ENCODE results near the gene VWA2.

Gene VWA2

GRCh38 chr10:114334301-114334700 lies 95.2 kb downstream of the VWA2 start:
- DNase-seq = peak; percentile 53
- Histone ChIP-seq H3K4me3 (ENCODE audit: low read length) (no peak overlapping the region), H3K4me2 (ENCODE audit: low read depth, low read length) (peak overlapping the region; percentile 23; the same call in 1 of the 2 replicates), H3F3A (ENCODE audit: insufficient read depth, low read length) (peaks cover 6% of the 10 kb centered on the region; the same call in 1 of the 2 replicates), H3K9ac (ENCODE audit: low read length) (no peak overlapping the region), H3K27me3 (replicated peaks; ENCODE audit: insufficient read depth, low read length) (no peaks in the 10 kb centered on the region), H3K9me2 (replicated peaks; ENCODE audit: insufficient read depth, low read length) (no peaks in the 10 kb centered on the region), H3K79me2 (ENCODE audit: low read length) (no peaks in the 10 kb centered on the region), H3K27ac (ENCODE audit: low read length) (no peak overlapping the region), H3K36me3 (replicated peaks; ENCODE audit: insufficient read depth, low read length) (no peaks in the 10 kb centered on the region), H2AFZ (ENCODE audit: low read length) (no peak overlapping the region), H3K9me3 (replicated peaks; ENCODE audit: insufficient read depth, low read length) (no peaks in the 10 kb centered on the region), H4K20me1 (ENCODE audit: insufficient read depth, low read length) (no peaks in the 10 kb centered on the region), H3K4me1 (ENCODE audit: low read length) (peaks cover 52% of the 10 kb centered on the region)
- no peak for TF ChIP-seq EZH2 (optimal IDR thresholded peaks at IDR 0.05; ENCODE audit: low read depth, low read length)
- TF ChIP-seq EZH2phosphoT487 (IDR thresholded peaks at IDR 0.05; ENCODE audit: low read length) = no peak
- TF ChIP-seq CTCF (IDR thresholded peaks at IDR 0.05; ENCODE audit: low read length) = no peak

DNA sequence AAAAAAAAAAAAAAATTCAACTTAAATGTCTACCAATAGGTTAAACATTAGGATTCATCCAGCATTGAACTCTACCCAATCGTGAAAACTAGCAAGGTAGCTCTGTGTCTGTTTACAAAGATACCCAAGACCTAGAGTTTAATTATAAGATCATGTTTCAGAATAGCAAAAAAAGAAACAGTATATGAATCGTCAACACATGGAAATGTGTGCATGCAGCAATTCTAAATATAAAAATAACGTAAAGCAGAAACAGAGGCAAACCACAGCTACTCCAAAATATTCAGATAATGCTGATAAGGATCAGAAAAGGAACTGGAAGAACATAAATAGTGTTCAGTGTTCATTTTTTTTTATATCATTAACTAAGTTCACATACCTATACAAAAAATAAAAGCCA lies 96.6 kb downstream of the VWA2 start:
- peak overlapping the region; percentile 51; the same call in 1 of the 2 replicates for H3K4me2 ChIP-seq (ENCODE audit: low read depth, low read length)
- H4K20me1 ChIP-seq (ENCODE audit: insufficient read depth, low read length) = no peaks in the 10 kb centered on the region
- H3K36me3 ChIP-seq (replicated peaks; ENCODE audit: insufficient read depth, low read length) = no peaks in the 10 kb centered on the region
- peak; percentile 59 for DNase-seq
- no peaks in the 10 kb centered on the region for H3K9me3 ChIP-seq (replicated peaks; ENCODE audit: insufficient read depth, low read length)
- H3K27me3 ChIP-seq (replicated peaks; ENCODE audit: insufficient read depth, low read length) = no peaks in the 10 kb centered on the region
- H3K9ac ChIP-seq (ENCODE audit: low read length) = no peak overlapping the region
- peaks cover 6% of the 10 kb centered on the region; the same call in 1 of the 2 replicates for H3F3A ChIP-seq (ENCODE audit: insufficient read depth, low read length)
- no peak for TF ChIP-seq EZH2phosphoT487 (IDR thresholded peaks at IDR 0.05; ENCODE audit: low read length)
- no peak for TF ChIP-seq EZH2 (optimal IDR thresholded peaks at IDR 0.05; ENCODE audit: low read depth, low read length)
- no peak for TF ChIP-seq CTCF (IDR thresholded peaks at IDR 0.05; ENCODE audit: low read length)
- H3K79me2 ChIP-seq (ENCODE audit: low read length) = no peaks in the 10 kb centered on the region
- peak overlapping the region; percentile 25 for H2AFZ ChIP-seq (ENCODE audit: low read length)
- peak overlapping the region; percentile 64; the same call in 1 of the 2 replicates for H3K27ac ChIP-seq (ENCODE audit: low read length)
- H3K9me2 ChIP-seq (replicated peaks; ENCODE audit: insufficient read depth, low read length) = no peaks in the 10 kb centered on the region
- peaks cover 48% of the 10 kb centered on the region for H3K4me1 ChIP-seq (ENCODE audit: low read length)
- H3K4me3 ChIP-seq (ENCODE audit: low read length) = no peak overlapping the region

DNA sequence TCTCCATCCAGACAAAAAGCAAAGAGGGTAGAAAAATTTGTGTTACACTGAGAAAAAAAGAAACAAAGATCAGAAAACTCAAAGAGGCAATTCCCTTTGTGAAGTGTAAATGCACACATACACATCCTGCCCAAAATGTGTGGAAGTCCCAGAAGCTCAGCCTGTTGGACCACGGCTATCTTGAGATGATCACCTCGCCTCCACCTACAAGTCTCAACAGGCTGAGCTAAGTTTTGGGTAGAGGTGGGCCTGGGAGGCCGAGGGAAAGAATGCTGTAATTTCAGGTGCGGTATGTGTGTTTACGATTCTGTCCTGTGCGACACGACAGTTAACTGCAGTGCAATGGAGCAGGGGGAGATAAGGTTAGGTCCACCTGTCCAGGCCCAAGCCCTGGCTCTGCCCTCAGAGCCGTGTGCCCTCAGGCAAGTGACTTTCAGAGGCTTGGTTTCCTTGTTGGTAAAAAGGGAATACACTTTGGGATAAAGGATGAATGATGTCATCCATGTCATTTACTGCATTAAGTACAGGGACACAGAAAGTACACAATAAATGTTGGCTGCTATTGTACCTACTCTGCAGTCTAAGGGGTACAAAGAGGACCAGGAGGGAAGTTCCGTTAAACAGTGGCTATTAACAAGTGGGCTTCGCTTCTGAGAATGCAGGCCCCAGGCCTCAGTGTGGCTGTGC lies 97.9 kb downstream of the VWA2 start:
- no peak for TF ChIP-seq EZH2 (optimal IDR thresholded peaks at IDR 0.05; ENCODE audit: low read depth, low read length)
- no peak for TF ChIP-seq CTCF (IDR thresholded peaks at IDR 0.05; ENCODE audit: low read length)
- Histone ChIP-seq H3K79me2 (ENCODE audit: low read length) (no peaks in the 10 kb centered on the region), H3K4me2 (ENCODE audit: low read depth, low read length) (no peak overlapping the region), H3K4me3 (ENCODE audit: low read length) (no peak overlapping the region), H3K4me1 (ENCODE audit: low read length) (peaks cover 36% of the 10 kb centered on the region), H3K36me3 (replicated peaks; ENCODE audit: insufficient read depth, low read length) (no peaks in the 10 kb centered on the region), H3K27me3 (replicated peaks; ENCODE audit: insufficient read depth, low read length) (no peaks in the 10 kb centered on the region), H2AFZ (ENCODE audit: low read length) (no peak overlapping the region), H3K9me2 (replicated peaks; ENCODE audit: insufficient read depth, low read length) (no peaks in the 10 kb centered on the region), H4K20me1 (ENCODE audit: insufficient read depth, low read length) (no peaks in the 10 kb centered on the region), H3K9ac (ENCODE audit: low read length) (no peak overlapping the region), H3K27ac (ENCODE audit: low read length) (no peak overlapping the region), H3K9me3 (replicated peaks; ENCODE audit: insufficient read depth, low read length) (no peaks in the 10 kb centered on the region), H3F3A (ENCODE audit: insufficient read depth, low read length) (peaks cover 6% of the 10 kb centered on the region; the same call in 1 of the 2 replicates)
- no peak for DNase-seq

All from MM.1S (cell line).